Kidney glomerular epithelial cell (primary cell): ENCODE data around the gene C16orf89.
A peak's percentile ranks its signal among the peaks of the same experiment; 100 is the strongest.
"Not testable (repeated sequence)": the region's sequence is repeated elsewhere in the genome, so short reads cannot be mapped to it uniquely, and the experiment has no call there.

ENCODE experiments used
- DNase-seq: peaks from one replicate; lab custom pipeline; 2025; lab: John Stamatoyannopoulos, UW

C16orf89 gene

GRCh38 chr16:5065813-5066212, at the start of gene C16orf89:
Gene C16orf89, minus strand, starts transcription at chr16:5065956. Its CDS starts 48 bp downstream, at chr16:5065908.
- DNase-seq, result no peak

- not testable (repeated sequence) for DNase-seq
These were observed 45.2 kb upstream of the C16orf89 start for GRCh38 chr16:5110933-5111332.

- no peak for DNase-seq
These were observed 42.9 kb upstream of the C16orf89 start for GRCh38 chr16:5108505-5109158.

GRCh38 chr16:5105039-5105438, 39.3 kb upstream of the C16orf89 start:
- DNase-seq, result not testable (repeated sequence)

- not testable (repeated sequence) for DNase-seq
These were observed 37.7 kb upstream of the C16orf89 start for GRCh38 chr16:5103296-5104032.

GRCh38 chr16:5099174-5099573, 33.4 kb upstream of the C16orf89 start:
- DNase-seq, result not testable (repeated sequence)

- peak; percentile 4 for DNase-seq
These were observed 32.7 kb upstream of the C16orf89 start for GRCh38 chr16:5098221-5099159.

GRCh38 chr16:5097470-5098220, 31.9 kb upstream of the C16orf89 start, which contains the start of gene EEF2KMT:
Gene EEF2KMT, minus strand, starts transcription at chr16:5097795. Its CDS starts 56 bp downstream, at chr16:5097739.
- peak; percentile 99 for DNase-seq

GRCh38 chr16:5097061-5097469, 31.3 kb upstream of the C16orf89 start:
- not testable (repeated sequence) for DNase-seq

- DNase-seq, result not testable (repeated sequence)
These were observed 30.8 kb upstream of the C16orf89 start for GRCh38 chr16:5096437-5097060.

GRCh38 chr16:5095145-5095830, 29.5 kb upstream of the C16orf89 start:
- DNase-seq, result not testable (repeated sequence)

GRCh38 chr16:5093746-5094145, 28.0 kb upstream of the C16orf89 start:
- DNase-seq, result not testable (repeated sequence)

- not testable (repeated sequence) for DNase-seq
These were observed 27.3 kb upstream of the C16orf89 start for GRCh38 chr16:5093081-5093480.

GRCh38 chr16:5090592-5090991, 24.8 kb upstream of the C16orf89 start:
- not testable (repeated sequence) for DNase-seq

- DNase-seq, result not testable (repeated sequence)
These were observed 24.3 kb upstream of the C16orf89 start for GRCh38 chr16:5089911-5090555.

GRCh38 chr16:5088936-5089335, 23.2 kb upstream of the C16orf89 start:
- not testable (repeated sequence) for DNase-seq

GRCh38 chr16:5088086-5088790, 22.5 kb upstream of the C16orf89 start:
- not testable (repeated sequence) for DNase-seq

- not testable (repeated sequence) for DNase-seq
These were observed 20.0 kb upstream of the C16orf89 start for GRCh38 chr16:5085716-5086115.

GRCh38 chr16:5084802-5085201, 19.0 kb upstream of the C16orf89 start:
- not testable (repeated sequence) for DNase-seq
